WTC11 (cell line): ENCODE results near the gene ZNF423.

Source experiments
- ATF1 ChIP-seq: sonication (generic); formaldehyde crosslinking; IDR thresholded peaks from 2 replicates; pipeline ENCODE4 v1.8.1; 2023; ENCODE audit warnings: mild to moderate bottlenecking, moderate library complexity, missing genetic modification reagents
- CREB1 ChIP-seq: sonication (generic); formaldehyde crosslinking; IDR thresholded peaks from 2 replicates; pipeline ENCODE4 v1.8.0; 2023; ENCODE audit warnings: mild to moderate bottlenecking, missing genetic modification reagents
- JUN ChIP-seq: sonication (generic); formaldehyde crosslinking; IDR thresholded peaks from 2 replicates; pipeline ENCODE4 v1.8.0; 2023; ENCODE audit warnings: mild to moderate bottlenecking, missing genetic modification reagents
- NR3C1 ChIP-seq: sonication (generic); formaldehyde crosslinking; conservative IDR thresholded peaks from 2 replicates; pipeline ENCODE4 v1.8.1; 2023; ENCODE audit warnings: low read depth, mild to moderate bottlenecking, missing genetic modification reagents
- SMAD3 ChIP-seq: sonication (generic); formaldehyde crosslinking; IDR thresholded peaks from 2 replicates; pipeline ENCODE4 v1.8.0; 2022; ENCODE audit warnings: missing genetic modification reagents, mild to moderate bottlenecking, borderline replicate concordance
- SOX15 ChIP-seq: fragments of 250-450 bp; sonication (Bioruptor Pico); IDR thresholded peaks from 2 replicates; pipeline ENCODE4 v1.9.0; 2021; ENCODE audit warnings: mild to moderate bottlenecking
- SP1 ChIP-seq: sonication (generic); formaldehyde crosslinking; conservative IDR thresholded peaks from 2 replicates; pipeline ENCODE4 v1.8.1; 2022; ENCODE audit warnings: missing genetic modification reagents
- TCF7 ChIP-seq: sonication (generic); formaldehyde crosslinking; IDR thresholded peaks from 2 replicates; pipeline ENCODE4 v1.8.0; 2022; ENCODE audit warnings: mild to moderate bottlenecking, low read depth, missing genetic modification reagents, moderate library complexity
- TF ChIP-seq, protein P1 (sequence below): fragments of 200-600 bp; IDR thresholded peaks from 2 replicates; pipeline ENCODE4 v1.8.0; 2022; ENCODE audit warnings: antibody characterized with exemption
- TF ChIP-seq, protein P2 (sequence below): sonication (generic); formaldehyde crosslinking; IDR thresholded peaks from 2 replicates; pipeline ENCODE4 v1.8.1; 2023; ENCODE audit warnings: mild to moderate bottlenecking, missing genetic modification reagents, borderline replicate concordance
- TF ChIP-seq, protein P3 (sequence below): fragments of 250-450 bp; sonication (Bioruptor Pico); IDR thresholded peaks from 2 replicates; pipeline ENCODE4 v1.9.0; 2021; ENCODE audit warnings: mild to moderate bottlenecking
- TF ChIP-seq, protein P4 (sequence below): sonication (generic); formaldehyde crosslinking; IDR thresholded peaks from 2 replicates; pipeline ENCODE4 v1.8.0; 2022; ENCODE audit warnings: mild to moderate bottlenecking, missing genetic modification reagents
- TF ChIP-seq, protein P5 (sequence below): sonication (generic); formaldehyde crosslinking; IDR thresholded peaks from 2 replicates; pipeline ENCODE4 v1.8.1; 2022; ENCODE audit warnings: mild to moderate bottlenecking, missing genetic modification reagents, moderate library complexity, borderline replicate concordance

DNA sequence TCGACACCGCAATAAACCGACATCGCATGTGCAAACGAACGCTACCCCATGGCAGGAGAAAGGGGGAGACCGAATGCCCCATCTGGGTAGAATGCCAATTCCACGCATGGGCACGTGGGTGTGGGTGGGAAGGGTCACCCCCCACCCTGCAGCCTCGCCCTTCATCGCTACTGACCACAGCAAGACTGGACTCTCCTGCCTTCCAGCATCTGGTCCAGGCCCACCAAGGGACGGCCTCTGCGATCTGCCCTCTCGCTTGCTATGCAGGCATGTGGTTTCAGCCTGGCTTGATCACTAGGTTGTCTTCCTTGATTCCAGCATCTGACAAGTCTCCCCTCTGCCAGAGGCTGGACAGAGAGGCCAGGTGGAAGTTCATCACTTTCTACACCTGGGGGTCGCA is 323.0 kb downstream of the ZNF423 start:
- TF ChIP-seq, protein P1, sequence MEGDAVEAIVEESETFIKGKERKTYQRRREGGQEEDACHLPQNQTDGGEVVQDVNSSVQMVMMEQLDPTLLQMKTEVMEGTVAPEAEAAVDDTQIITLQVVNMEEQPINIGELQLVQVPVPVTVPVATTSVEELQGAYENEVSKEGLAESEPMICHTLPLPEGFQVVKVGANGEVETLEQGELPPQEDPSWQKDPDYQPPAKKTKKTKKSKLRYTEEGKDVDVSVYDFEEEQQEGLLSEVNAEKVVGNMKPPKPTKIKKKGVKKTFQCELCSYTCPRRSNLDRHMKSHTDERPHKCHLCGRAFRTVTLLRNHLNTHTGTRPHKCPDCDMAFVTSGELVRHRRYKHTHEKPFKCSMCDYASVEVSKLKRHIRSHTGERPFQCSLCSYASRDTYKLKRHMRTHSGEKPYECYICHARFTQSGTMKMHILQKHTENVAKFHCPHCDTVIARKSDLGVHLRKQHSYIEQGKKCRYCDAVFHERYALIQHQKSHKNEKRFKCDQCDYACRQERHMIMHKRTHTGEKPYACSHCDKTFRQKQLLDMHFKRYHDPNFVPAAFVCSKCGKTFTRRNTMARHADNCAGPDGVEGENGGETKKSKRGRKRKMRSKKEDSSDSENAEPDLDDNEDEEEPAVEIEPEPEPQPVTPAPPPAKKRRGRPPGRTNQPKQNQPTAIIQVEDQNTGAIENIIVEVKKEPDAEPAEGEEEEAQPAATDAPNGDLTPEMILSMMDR, result no peak
- TF ChIP-seq NR3C1 (CRISPR knock-in tag) (no peak), SP1 (CRISPR knock-in tag) (no peak), SOX15 (CRISPR knock-in tag) (no peak), SMAD3 (CRISPR knock-in tag) (no peak), ATF1 (no peak), JUN (CRISPR knock-in tag) (no peak), CREB1 (CRISPR knock-in tag) (no peak), TCF7 (CRISPR knock-in tag) (no peak)
- TF ChIP-seq, protein P2, sequence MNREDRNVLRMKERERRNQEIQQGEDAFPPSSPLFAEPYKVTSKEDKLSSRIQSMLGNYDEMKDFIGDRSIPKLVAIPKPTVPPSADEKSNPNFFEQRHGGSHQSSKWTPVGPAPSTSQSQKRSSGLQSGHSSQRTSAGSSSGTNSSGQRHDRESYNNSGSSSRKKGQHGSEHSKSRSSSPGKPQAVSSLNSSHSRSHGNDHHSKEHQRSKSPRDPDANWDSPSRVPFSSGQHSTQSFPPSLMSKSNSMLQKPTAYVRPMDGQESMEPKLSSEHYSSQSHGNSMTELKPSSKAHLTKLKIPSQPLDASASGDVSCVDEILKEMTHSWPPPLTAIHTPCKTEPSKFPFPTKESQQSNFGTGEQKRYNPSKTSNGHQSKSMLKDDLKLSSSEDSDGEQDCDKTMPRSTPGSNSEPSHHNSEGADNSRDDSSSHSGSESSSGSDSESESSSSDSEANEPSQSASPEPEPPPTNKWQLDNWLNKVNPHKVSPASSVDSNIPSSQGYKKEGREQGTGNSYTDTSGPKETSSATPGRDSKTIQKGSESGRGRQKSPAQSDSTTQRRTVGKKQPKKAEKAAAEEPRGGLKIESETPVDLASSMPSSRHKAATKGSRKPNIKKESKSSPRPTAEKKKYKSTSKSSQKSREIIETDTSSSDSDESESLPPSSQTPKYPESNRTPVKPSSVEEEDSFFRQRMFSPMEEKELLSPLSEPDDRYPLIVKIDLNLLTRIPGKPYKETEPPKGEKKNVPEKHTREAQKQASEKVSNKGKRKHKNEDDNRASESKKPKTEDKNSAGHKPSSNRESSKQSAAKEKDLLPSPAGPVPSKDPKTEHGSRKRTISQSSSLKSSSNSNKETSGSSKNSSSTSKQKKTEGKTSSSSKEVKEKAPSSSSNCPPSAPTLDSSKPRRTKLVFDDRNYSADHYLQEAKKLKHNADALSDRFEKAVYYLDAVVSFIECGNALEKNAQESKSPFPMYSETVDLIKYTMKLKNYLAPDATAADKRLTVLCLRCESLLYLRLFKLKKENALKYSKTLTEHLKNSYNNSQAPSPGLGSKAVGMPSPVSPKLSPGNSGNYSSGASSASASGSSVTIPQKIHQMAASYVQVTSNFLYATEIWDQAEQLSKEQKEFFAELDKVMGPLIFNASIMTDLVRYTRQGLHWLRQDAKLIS, result no peak
- TF ChIP-seq, protein P3, sequence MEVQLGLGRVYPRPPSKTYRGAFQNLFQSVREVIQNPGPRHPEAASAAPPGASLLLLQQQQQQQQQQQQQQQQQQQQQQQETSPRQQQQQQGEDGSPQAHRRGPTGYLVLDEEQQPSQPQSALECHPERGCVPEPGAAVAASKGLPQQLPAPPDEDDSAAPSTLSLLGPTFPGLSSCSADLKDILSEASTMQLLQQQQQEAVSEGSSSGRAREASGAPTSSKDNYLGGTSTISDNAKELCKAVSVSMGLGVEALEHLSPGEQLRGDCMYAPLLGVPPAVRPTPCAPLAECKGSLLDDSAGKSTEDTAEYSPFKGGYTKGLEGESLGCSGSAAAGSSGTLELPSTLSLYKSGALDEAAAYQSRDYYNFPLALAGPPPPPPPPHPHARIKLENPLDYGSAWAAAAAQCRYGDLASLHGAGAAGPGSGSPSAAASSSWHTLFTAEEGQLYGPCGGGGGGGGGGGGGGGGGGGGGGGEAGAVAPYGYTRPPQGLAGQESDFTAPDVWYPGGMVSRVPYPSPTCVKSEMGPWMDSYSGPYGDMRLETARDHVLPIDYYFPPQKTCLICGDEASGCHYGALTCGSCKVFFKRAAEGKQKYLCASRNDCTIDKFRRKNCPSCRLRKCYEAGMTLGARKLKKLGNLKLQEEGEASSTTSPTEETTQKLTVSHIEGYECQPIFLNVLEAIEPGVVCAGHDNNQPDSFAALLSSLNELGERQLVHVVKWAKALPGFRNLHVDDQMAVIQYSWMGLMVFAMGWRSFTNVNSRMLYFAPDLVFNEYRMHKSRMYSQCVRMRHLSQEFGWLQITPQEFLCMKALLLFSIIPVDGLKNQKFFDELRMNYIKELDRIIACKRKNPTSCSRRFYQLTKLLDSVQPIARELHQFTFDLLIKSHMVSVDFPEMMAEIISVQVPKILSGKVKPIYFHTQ (CRISPR knock-in tag), result no peak
- TF ChIP-seq, protein P4, sequence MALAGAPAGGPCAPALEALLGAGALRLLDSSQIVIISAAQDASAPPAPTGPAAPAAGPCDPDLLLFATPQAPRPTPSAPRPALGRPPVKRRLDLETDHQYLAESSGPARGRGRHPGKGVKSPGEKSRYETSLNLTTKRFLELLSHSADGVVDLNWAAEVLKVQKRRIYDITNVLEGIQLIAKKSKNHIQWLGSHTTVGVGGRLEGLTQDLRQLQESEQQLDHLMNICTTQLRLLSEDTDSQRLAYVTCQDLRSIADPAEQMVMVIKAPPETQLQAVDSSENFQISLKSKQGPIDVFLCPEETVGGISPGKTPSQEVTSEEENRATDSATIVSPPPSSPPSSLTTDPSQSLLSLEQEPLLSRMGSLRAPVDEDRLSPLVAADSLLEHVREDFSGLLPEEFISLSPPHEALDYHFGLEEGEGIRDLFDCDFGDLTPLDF (CRISPR knock-in tag), result no peak
- TF ChIP-seq, protein P5, sequence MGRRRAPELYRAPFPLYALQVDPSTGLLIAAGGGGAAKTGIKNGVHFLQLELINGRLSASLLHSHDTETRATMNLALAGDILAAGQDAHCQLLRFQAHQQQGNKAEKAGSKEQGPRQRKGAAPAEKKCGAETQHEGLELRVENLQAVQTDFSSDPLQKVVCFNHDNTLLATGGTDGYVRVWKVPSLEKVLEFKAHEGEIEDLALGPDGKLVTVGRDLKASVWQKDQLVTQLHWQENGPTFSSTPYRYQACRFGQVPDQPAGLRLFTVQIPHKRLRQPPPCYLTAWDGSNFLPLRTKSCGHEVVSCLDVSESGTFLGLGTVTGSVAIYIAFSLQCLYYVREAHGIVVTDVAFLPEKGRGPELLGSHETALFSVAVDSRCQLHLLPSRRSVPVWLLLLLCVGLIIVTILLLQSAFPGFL, result no peak
